ENCODE data around the gene RNF4. TPM values are rescaled to one million over a fixed set of nuclear protein-coding genes. Genes with fewer than 3 reads are reported as not detected.

Gene RNF4
- total RNA-seq, 2 experiments from 2014 or later = 65.0 to 76.5 TPM

DNA sequence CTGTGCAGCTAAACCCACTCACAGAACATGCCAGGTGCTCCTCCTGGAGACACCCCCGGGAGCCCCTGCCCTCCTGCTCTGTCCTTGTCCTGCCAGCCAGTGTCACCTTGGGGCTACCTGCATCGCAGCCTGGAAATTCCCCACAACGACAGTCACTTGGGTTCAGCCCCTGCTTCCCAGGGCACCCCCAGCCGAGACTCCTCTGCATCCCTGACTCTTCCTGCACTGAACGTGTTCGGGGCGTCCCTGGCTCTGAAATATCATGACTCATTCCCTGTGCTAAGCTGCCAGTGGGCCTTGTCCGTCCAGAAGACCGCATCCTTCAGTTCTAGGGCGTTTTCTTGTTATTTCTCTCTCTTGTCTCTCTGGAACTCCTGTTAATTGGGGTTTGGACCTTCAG is 44.3 kb upstream of the RNF4 start:
- peaks cover 18% of the 10 kb centered on the region for H3K4me1 ChIP-seq (ENCODE audit: insufficient read depth, low read length, poor library complexity, severe bottlenecking)
- ChIA-PET CTCF (ENCODE audit: unreplicated experiment) (no interaction called here), POLR2A (no interaction called here)
- H3K79me2 ChIP-seq (ENCODE audit: insufficient read depth, low read depth, low read length) = no peaks in the 10 kb centered on the region
- no peaks in the 10 kb centered on the region for H3K9me3 ChIP-seq (ENCODE audit: low read length)
- no peak overlapping the region for H3K4me3 ChIP-seq (ENCODE audit: low read depth, low read length, poor library complexity, severe bottlenecking)
- TF ChIP-seq EZH2phosphoT487 (IDR thresholded peaks at IDR 0.05; ENCODE audit: borderline replicate concordance, low read depth, low read length) (no peak), CTCF (conservative IDR thresholded peaks at IDR 0.05; ENCODE audit: low read length) (no peak)
- no peaks in the 10 kb centered on the region for H3K9me2 ChIP-seq (ENCODE audit: insufficient read depth, low read length)
- no peak for DNase-seq (ENCODE audit: low spot score)
- no peak overlapping the region for H3K27ac ChIP-seq (ENCODE audit: low read depth, low read length, poor library complexity, severe bottlenecking)
- H3K4me2 ChIP-seq (ENCODE audit: low read length) = no peak overlapping the region
- BruUV-seq (replicated peaks) = no TSS peak
- no peaks in the 10 kb centered on the region for H3K36me3 ChIP-seq (ENCODE audit: insufficient read depth, low read length)
- no peak overlapping the region for H2AFZ ChIP-seq (ENCODE audit: low read length)
- H4K20me1 ChIP-seq (ENCODE audit: insufficient read depth, low read length) = no peaks in the 10 kb centered on the region
- intact Hi-C loops (cut with micrococcal nuclease; ENCODE audit: unreplicated experiment) = no loop called here

- no peaks in the 10 kb centered on the region for H3K79me2 ChIP-seq (ENCODE audit: insufficient read depth, low read depth, low read length)
- DNase-seq (ENCODE audit: low spot score) = no peak
- TF ChIP-seq CTCF (conservative IDR thresholded peaks at IDR 0.05; ENCODE audit: low read length) = no peak
- TF ChIP-seq EZH2phosphoT487 (IDR thresholded peaks at IDR 0.05; ENCODE audit: borderline replicate concordance, low read depth, low read length) = no peak
- no peak overlapping the region for H3K27ac ChIP-seq (ENCODE audit: low read depth, low read length, poor library complexity, severe bottlenecking)
- no peaks in the 10 kb centered on the region for H3K9me3 ChIP-seq (ENCODE audit: low read length)
- intact Hi-C loops (cut with micrococcal nuclease; ENCODE audit: unreplicated experiment) = no loop called here
- H4K20me1 ChIP-seq (ENCODE audit: insufficient read depth, low read length) = no peaks in the 10 kb centered on the region
- H3K9me2 ChIP-seq (ENCODE audit: insufficient read depth, low read length) = no peaks in the 10 kb centered on the region
- no peak overlapping the region for H3K4me2 ChIP-seq (ENCODE audit: low read length)
- ChIA-PET POLR2A (no interaction called here), CTCF (ENCODE audit: unreplicated experiment) (no interaction called here)
- no TSS peak for BruUV-seq (replicated peaks)
- no peaks in the 10 kb centered on the region for H3K36me3 ChIP-seq (ENCODE audit: insufficient read depth, low read length)
- H3K4me3 ChIP-seq (ENCODE audit: low read depth, low read length, poor library complexity, severe bottlenecking) = no peak overlapping the region
- peaks cover 16% of the 10 kb centered on the region for H3K4me1 ChIP-seq (ENCODE audit: insufficient read depth, low read length, poor library complexity, severe bottlenecking)
- H2AFZ ChIP-seq (ENCODE audit: low read length) = no peak overlapping the region
Measured at GRCh38 chr4:2425386-2426068, 43.4 kb upstream of the RNF4 start.

DNA sequence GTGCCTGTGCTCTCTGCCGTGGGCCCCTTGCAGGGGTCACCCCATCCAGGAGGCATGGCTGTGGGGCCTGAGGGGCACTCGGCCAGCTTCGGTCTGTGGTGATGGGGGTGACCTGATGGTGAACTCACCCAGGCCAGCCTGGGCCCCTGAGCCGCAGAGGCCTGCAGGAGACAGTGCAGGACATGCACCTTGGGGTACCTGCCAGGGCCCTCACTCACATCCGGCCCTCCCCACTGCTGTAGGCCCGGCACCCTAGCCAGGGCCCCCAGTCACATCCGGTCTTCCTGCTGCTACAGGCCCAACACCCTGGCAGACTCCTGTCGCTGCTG is 42.9 kb upstream of the RNF4 start:
- no peak overlapping the region for H2AFZ ChIP-seq (ENCODE audit: low read length)
- H3K9me3 ChIP-seq (ENCODE audit: low read length) = no peaks in the 10 kb centered on the region
- H4K20me1 ChIP-seq (ENCODE audit: insufficient read depth, low read length) = no peaks in the 10 kb centered on the region
- H3K4me1 ChIP-seq (ENCODE audit: insufficient read depth, low read length, poor library complexity, severe bottlenecking) = peaks cover 16% of the 10 kb centered on the region
- no peak overlapping the region for H3K27ac ChIP-seq (ENCODE audit: low read depth, low read length, poor library complexity, severe bottlenecking)
- no peak for TF ChIP-seq EZH2phosphoT487 (IDR thresholded peaks at IDR 0.05; ENCODE audit: borderline replicate concordance, low read depth, low read length)
- no peak for TF ChIP-seq CTCF (conservative IDR thresholded peaks at IDR 0.05; ENCODE audit: low read length)
- ChIA-PET CTCF (ENCODE audit: unreplicated experiment) (no interaction called here), POLR2A (no interaction called here)
- no peaks in the 10 kb centered on the region for H3K9me2 ChIP-seq (ENCODE audit: insufficient read depth, low read length)
- H3K4me3 ChIP-seq (ENCODE audit: low read depth, low read length, poor library complexity, severe bottlenecking) = no peak overlapping the region
- intact Hi-C loops (cut with micrococcal nuclease; ENCODE audit: unreplicated experiment) = no loop called here
- H3K4me2 ChIP-seq (ENCODE audit: low read length) = no peak overlapping the region
- no peak for DNase-seq (ENCODE audit: low spot score)
- no peaks in the 10 kb centered on the region for H3K36me3 ChIP-seq (ENCODE audit: insufficient read depth, low read length)
- BruUV-seq (replicated peaks) = no TSS peak
- H3K79me2 ChIP-seq (ENCODE audit: insufficient read depth, low read depth, low read length) = no peaks in the 10 kb centered on the region

Data from OCI-LY7 (cell line).